PC-9 (cell line): ENCODE data around the gene RGS19. TPM values are rescaled to one million over a fixed set of nuclear protein-coding genes. Genes with fewer than 3 reads are reported as not detected.
A peak's percentile ranks its signal among the peaks of the same experiment; 100 is the strongest.

Experiments used
- BruUV-seq: library from RNA; stranded (reverse); fragments of 400-500 nt; replicated peaks from 2 replicates; lab custom pipeline; 2021; lab: Mats Ljungman, UMichigan
- CTCF ChIA-PET: fragments of 300-600 bp; sonication (Branson Sonifier 250); formaldehyde crosslinking; loops from one replicate; lab custom pipeline; 2022; ENCODE audit warnings: antibody characterized with exemption; lab: Charles Lee
- POLR2A ChIA-PET: fragments of 300-600 bp; sonication (Branson Sonifier 250); formaldehyde crosslinking; loops from one replicate; lab custom pipeline; 2022; ENCODE audit warnings: antibody characterized with exemption; ENCODE audit not compliant: unreplicated experiment; lab: Charles Lee
- DNase-seq, 2 experiments: peaks; one replicate each; pipeline versions ENCODE4 v3.0.0 to v3.0.0-alpha.2; 2015 to 2022; ENCODE audit warnings: mixed read lengths in 1 of 2
- H2AFZ ChIP-seq: fragments of 200-600 bp; sonication (generic); 2 replicates; pipeline ENCODE4 v1.8.1; 2017; ENCODE audit warnings: antibody characterized with exemption
- H3F3A ChIP-seq: fragments of 200-600 bp; sonication (generic); 2 replicates; pipeline ENCODE4 v1.8.1; 2017; ENCODE audit warnings: antibody characterized with exemption, mild to moderate bottlenecking, low read depth; ENCODE audit not compliant: insufficient read depth
- H3K27ac ChIP-seq: fragments of 200-600 bp; sonication (generic); 2 replicates; pipeline ENCODE4 v1.6.1; 2016; ENCODE audit warnings: mixed run types
- H3K27me3 ChIP-seq: fragments of 200-600 bp; sonication (generic); 2 replicates; pipeline ENCODE4 v1.6.1; 2016; ENCODE audit warnings: low read depth, mixed run types; ENCODE audit not compliant: insufficient read depth
- H3K36me3 ChIP-seq: fragments of 200-600 bp; sonication (generic); 2 replicates; pipeline ENCODE4 v1.6.1; 2016; ENCODE audit warnings: low read depth, mixed run types
- H3K4me1 ChIP-seq: fragments of 200-600 bp; sonication (generic); replicated peaks from 2 replicates; pipeline ENCODE4 v1.6.1; 2016; ENCODE audit warnings: mixed run types; ENCODE audit not compliant: insufficient read depth
- H3K4me2 ChIP-seq: fragments of 200-600 bp; sonication (generic); 2 replicates; pipeline ENCODE4 v1.6.1; 2017; ENCODE audit warnings: mixed run types
- H3K4me3 ChIP-seq: fragments of 200-600 bp; sonication (generic); 2 replicates; pipeline ENCODE4 v1.6.1; 2016; ENCODE audit warnings: mixed run types
- H3K79me2 ChIP-seq: fragments of 200-600 bp; sonication (generic); 2 replicates; pipeline ENCODE4 v1.6.1; 2017; ENCODE audit warnings: low read depth, mixed run types
- H3K9me2 ChIP-seq: fragments of 200-600 bp; sonication (generic); 2 replicates; pipeline ENCODE4 v1.8.1; 2017; ENCODE audit warnings: mild to moderate bottlenecking; ENCODE audit not compliant: insufficient read depth
- H3K9me3 ChIP-seq: fragments of 200-600 bp; sonication (generic); 2 replicates; pipeline ENCODE4 v1.8.1; 2016; ENCODE audit warnings: low read depth; ENCODE audit not compliant: insufficient read depth
- H4K20me1 ChIP-seq: fragments of 200-600 bp; sonication (generic); 2 replicates; pipeline ENCODE4 v1.8.1; 2017; ENCODE audit not compliant: insufficient read depth
- EZH2 ChIP-seq: fragments of 200-600 bp; sonication (generic); IDR thresholded peaks from 2 replicates; pipeline ENCODE4 v1.8.0; 2017; ENCODE audit warnings: antibody characterized with exemption, low read depth
- intact Hi-C: fragments of 100-400 bp; cut with micrococcal nuclease; formaldehyde crosslinking; loops from one replicate; pipeline ENCODE4 v1.10.0; 2022; ENCODE audit not compliant: unreplicated experiment
- total RNA-seq: library from RNA; stranded (reverse); gene quantifications from 2 replicates; pipeline ENCODE4 v1.2.3, GENCODE V29; 2021
- TF ChIP-seq, protein P1 (sequence below): fragments of 200-600 bp; sonication (generic); conservative IDR thresholded peaks from 2 replicates; pipeline ENCODE4 v1.6.1; 2017; ENCODE audit warnings: mixed run types, antibody characterized with exemption, mild to moderate bottlenecking, moderate library complexity

Gene RGS19
- total RNA-seq, 1 experiment from 2014 or later: 33.3 TPM

DNA sequence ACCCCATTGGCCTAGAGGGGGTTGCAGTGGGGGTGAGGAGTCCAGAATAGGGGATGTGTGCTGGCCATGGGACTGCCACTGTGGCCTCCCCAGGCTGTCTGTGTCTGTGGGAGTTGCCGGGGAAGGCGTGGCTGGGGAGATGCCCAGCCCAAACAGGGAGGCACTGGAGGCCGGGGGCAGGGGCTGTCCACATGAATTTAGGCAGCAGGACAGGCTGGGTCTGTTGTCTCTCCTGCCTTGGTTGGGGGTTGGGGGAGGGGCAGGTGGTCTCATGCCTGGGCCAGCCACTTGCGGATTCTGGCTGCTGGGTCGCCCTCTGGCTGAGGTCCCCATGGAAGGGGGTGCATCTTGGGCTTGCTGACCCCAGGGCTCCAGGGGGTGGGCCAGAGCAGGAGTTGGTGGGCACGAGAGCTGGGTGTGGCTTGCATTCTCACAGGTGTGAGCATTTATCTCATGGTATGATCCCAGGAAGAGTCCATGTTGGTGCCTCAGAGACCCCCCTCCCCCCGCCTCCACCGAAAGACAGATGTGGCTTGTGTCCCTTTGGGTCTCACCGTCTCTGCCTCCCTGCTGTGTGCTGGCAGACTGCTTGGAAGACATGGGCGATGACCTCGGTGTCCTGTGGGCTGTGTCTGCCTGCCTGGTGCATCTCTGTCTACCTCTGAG, 33.8 kb downstream of the RGS19 start:
- H3K27ac ChIP-seq: no peak overlapping the region
- POLR2A ChIA-PET: no interaction called here

DNA sequence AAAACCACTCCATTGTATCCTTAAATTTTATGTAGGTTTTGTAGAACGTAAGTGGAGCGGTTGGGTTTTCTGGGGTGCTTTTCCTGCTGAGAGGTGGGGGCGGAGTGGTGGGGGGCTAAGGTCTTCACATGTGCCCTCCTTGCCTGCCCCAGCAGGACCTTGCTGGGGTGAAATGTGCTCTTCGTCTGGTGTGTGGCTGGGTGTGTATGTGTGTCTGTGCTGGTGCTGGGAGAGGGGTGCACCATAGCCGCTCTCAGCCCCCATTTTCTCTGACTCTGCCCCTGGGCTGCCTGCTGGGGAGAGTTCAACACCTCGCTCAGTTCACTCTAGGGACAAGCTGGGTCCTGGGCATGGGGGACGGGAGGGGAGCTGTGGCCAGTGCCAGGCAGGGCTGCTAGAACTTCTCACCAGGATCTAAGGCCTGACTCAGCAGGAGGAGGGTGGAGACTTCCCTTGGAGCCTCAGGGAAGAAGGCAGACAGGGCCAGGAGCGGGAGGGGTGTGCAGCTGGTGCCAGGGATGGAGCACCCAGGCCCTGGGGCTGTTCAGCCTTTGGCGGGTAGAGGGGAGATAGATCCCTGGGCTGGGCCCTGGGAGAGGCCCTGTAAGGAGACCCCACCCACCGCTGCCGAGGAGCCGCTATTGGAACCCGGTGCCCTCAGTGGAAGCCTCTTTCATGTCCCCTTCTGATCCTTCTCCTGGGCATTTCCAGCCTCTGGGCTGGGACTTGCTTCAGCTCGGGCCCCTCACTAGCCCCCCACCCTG, 34.7 kb downstream of the RGS19 start:
- peaks cover 21% of the 10 kb centered on the region for H3K27me3 ChIP-seq
- peak overlapping the region; percentile 43 for H3K4me2 ChIP-seq
- peaks cover 20% of the 10 kb centered on the region for H3K4me1 ChIP-seq
- H3F3A ChIP-seq: peaks cover 21% of the 10 kb centered on the region
- no peak for TF ChIP-seq EZH2
- TF ChIP-seq, protein P1, sequence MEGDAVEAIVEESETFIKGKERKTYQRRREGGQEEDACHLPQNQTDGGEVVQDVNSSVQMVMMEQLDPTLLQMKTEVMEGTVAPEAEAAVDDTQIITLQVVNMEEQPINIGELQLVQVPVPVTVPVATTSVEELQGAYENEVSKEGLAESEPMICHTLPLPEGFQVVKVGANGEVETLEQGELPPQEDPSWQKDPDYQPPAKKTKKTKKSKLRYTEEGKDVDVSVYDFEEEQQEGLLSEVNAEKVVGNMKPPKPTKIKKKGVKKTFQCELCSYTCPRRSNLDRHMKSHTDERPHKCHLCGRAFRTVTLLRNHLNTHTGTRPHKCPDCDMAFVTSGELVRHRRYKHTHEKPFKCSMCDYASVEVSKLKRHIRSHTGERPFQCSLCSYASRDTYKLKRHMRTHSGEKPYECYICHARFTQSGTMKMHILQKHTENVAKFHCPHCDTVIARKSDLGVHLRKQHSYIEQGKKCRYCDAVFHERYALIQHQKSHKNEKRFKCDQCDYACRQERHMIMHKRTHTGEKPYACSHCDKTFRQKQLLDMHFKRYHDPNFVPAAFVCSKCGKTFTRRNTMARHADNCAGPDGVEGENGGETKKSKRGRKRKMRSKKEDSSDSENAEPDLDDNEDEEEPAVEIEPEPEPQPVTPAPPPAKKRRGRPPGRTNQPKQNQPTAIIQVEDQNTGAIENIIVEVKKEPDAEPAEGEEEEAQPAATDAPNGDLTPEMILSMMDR: no peak
- intact Hi-C loops: no loop called here
- ChIA-PET POLR2A (interaction anchor here (0.6 kb wide), 1 partner anchor 729 kb away, joined by 5 read pairs; no protein-coding TSS in a partner anchor), CTCF (no interaction called here)
- H2AFZ ChIP-seq: no peak overlapping the region
- H3K9me3 ChIP-seq: no peaks in the 10 kb centered on the region
- no peak overlapping the region for H3K27ac ChIP-seq
- H3K9me2 ChIP-seq: no peaks in the 10 kb centered on the region
- no peak overlapping the region for H3K4me3 ChIP-seq
- H3K79me2 ChIP-seq: no peaks in the 10 kb centered on the region
- peak; percentile 61 to 75 for DNase-seq
- no TSS peak for BruUV-seq
- no peaks in the 10 kb centered on the region for H4K20me1 ChIP-seq
- H3K36me3 ChIP-seq: no peaks in the 10 kb centered on the region

More for the DNA sequence above, 33.8 kb downstream of the RGS19 start:
- intact Hi-C loops: no loop called here
- no TSS peak for BruUV-seq
- no peak for TF ChIP-seq EZH2
- TF ChIP-seq, protein P1: no peak
- H3F3A ChIP-seq: peaks cover 18% of the 10 kb centered on the region
- H3K4me2 ChIP-seq: peak overlapping the region; percentile 43
- CTCF ChIA-PET: interaction anchor here (0.6 kb wide), 1 partner anchor 24 kb away, joined by 3 read pairs; no protein-coding TSS in a partner anchor
- peaks cover 17% of the 10 kb centered on the region for H3K4me1 ChIP-seq
- no peaks in the 10 kb centered on the region for H3K36me3 ChIP-seq
- no peak for DNase-seq
- no peak overlapping the region for H3K4me3 ChIP-seq
- no peaks in the 10 kb centered on the region for H3K9me2 ChIP-seq
- H4K20me1 ChIP-seq: no peaks in the 10 kb centered on the region
- H3K9me3 ChIP-seq: no peaks in the 10 kb centered on the region
- no peaks in the 10 kb centered on the region for H3K79me2 ChIP-seq
- no peak overlapping the region for H2AFZ ChIP-seq
- H3K27me3 ChIP-seq: peaks cover 27% of the 10 kb centered on the region

DNA sequence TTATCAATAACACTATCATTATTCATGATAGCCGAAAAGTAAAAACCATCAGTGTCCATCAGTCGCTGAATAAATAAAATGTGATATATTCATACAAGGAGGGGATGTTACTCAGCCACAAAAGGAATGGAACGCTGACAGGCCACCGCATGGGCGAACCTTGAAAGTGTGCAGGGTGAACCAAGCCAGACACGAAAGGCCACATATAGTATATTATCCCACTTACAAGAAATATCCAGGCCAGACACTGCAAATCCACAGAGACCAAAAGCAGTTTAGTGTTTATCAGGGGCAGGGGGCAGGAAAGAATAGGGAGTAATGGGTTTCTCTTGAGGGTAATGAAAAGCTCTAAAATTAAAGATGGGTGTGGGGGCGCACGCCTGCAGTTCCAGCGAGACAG, 35.5 kb downstream of the RGS19 start:
- TF ChIP-seq, protein P1: no peak
- no peak for TF ChIP-seq EZH2
- intact Hi-C loops: no loop called here
- peaks cover 27% of the 10 kb centered on the region for H3K4me1 ChIP-seq
- no peaks in the 10 kb centered on the region for H3K9me3 ChIP-seq
- no TSS peak for BruUV-seq
- peaks cover 25% of the 10 kb centered on the region for H3F3A ChIP-seq
- no peak overlapping the region for H3K27ac ChIP-seq
- DNase-seq: no peak
- no peak overlapping the region for H3K4me3 ChIP-seq
- peaks cover 20% of the 10 kb centered on the region; the same call in 1 of the 2 replicates for H3K27me3 ChIP-seq
- H4K20me1 ChIP-seq: no peaks in the 10 kb centered on the region
- ChIA-PET CTCF (no interaction called here), POLR2A (no interaction called here)
- H3K4me2 ChIP-seq: no peak overlapping the region
- H3K36me3 ChIP-seq: no peaks in the 10 kb centered on the region
- no peaks in the 10 kb centered on the region for H3K79me2 ChIP-seq
- no peak overlapping the region for H2AFZ ChIP-seq
- H3K9me2 ChIP-seq: no peaks in the 10 kb centered on the region
